ENCODE results near the gene KREMEN1.

KREMEN1 gene

GRCh38 chr22:29133603-29134133 lies 60.8 kb downstream of the KREMEN1 start:
- Histone ChIP-seq H3K36me3 (no peaks in the 10 kb centered on the region; the same call in 1 of the 2 replicates), H3K9me3 (no peaks in the 10 kb centered on the region), H3K4me3 (ENCODE audit: low read depth, low read length) (no peak overlapping the region), H3K4me1 (peaks cover 5% of the 10 kb centered on the region), H3K27me3 (no peaks in the 10 kb centered on the region)
- TF ChIP-seq CTCF (IDR thresholded peaks at IDR 0.05; ENCODE audit: low read depth, low read length): no peak
- DNase-seq: no peak

- Histone ChIP-seq H3K36me3 (no peaks in the 10 kb centered on the region; the same call in 1 of the 2 replicates), H3K4me3 (ENCODE audit: low read depth, low read length) (no peak overlapping the region), H3K27me3 (no peaks in the 10 kb centered on the region), H3K9me3 (no peaks in the 10 kb centered on the region), H3K4me1 (peaks cover 2% of the 10 kb centered on the region)
- DNase-seq: no peak
- no peak for TF ChIP-seq CTCF (IDR thresholded peaks at IDR 0.05; ENCODE audit: low read depth, low read length)
These were observed 61.6 kb downstream of the KREMEN1 start for GRCh38 chr22:29134448-29134847.

- H3K9me3 ChIP-seq: no peaks in the 10 kb centered on the region
- no peak overlapping the region for H3K4me3 ChIP-seq (ENCODE audit: low read depth, low read length)
- no peak for TF ChIP-seq CTCF (IDR thresholded peaks at IDR 0.05; ENCODE audit: low read depth, low read length)
- no peaks in the 10 kb centered on the region; the same call in 1 of the 2 replicates for H3K36me3 ChIP-seq
- no peaks in the 10 kb centered on the region; the same call in 1 of the 2 replicates for H3K4me1 ChIP-seq
- DNase-seq: no peak
- H3K27me3 ChIP-seq: no peaks in the 10 kb centered on the region
These were observed 64.2 kb downstream of the KREMEN1 start for GRCh38 chr22:29136782-29137700.

- TF ChIP-seq CTCF (IDR thresholded peaks at IDR 0.05; ENCODE audit: low read depth, low read length): no peak
- Histone ChIP-seq H3K27me3 (no peaks in the 10 kb centered on the region), H3K9me3 (no peaks in the 10 kb centered on the region), H3K4me1 (no peaks in the 10 kb centered on the region; the same call in none of the 2 replicates), H3K36me3 (no peaks in the 10 kb centered on the region; the same call in 1 of the 2 replicates), H3K4me3 (ENCODE audit: low read depth, low read length) (no peak overlapping the region)
- DNase-seq: no peak
These were observed 65.9 kb downstream of the KREMEN1 start for GRCh38 chr22:29138556-29139305.

GRCh38 chr22:29139965-29140782 lies 67.3 kb downstream of the KREMEN1 start:
- no peak for DNase-seq
- no peak overlapping the region for H3K4me3 ChIP-seq (ENCODE audit: low read depth, low read length)
- no peak for TF ChIP-seq CTCF (IDR thresholded peaks at IDR 0.05; ENCODE audit: low read depth, low read length)
- H3K27me3 ChIP-seq: no peaks in the 10 kb centered on the region
- H3K36me3 ChIP-seq: no peaks in the 10 kb centered on the region; the same call in 1 of the 2 replicates
- H3K4me1 ChIP-seq: peaks cover 5% of the 10 kb centered on the region
- no peaks in the 10 kb centered on the region for H3K9me3 ChIP-seq

Measured in BE2C (cell line).